ENCODE data around the gene PTPRM.

GRCh38 chr18:8176554-8176953, 609.4 kb downstream of the PTPRM start:
- TF ChIP-seq, protein P1, sequence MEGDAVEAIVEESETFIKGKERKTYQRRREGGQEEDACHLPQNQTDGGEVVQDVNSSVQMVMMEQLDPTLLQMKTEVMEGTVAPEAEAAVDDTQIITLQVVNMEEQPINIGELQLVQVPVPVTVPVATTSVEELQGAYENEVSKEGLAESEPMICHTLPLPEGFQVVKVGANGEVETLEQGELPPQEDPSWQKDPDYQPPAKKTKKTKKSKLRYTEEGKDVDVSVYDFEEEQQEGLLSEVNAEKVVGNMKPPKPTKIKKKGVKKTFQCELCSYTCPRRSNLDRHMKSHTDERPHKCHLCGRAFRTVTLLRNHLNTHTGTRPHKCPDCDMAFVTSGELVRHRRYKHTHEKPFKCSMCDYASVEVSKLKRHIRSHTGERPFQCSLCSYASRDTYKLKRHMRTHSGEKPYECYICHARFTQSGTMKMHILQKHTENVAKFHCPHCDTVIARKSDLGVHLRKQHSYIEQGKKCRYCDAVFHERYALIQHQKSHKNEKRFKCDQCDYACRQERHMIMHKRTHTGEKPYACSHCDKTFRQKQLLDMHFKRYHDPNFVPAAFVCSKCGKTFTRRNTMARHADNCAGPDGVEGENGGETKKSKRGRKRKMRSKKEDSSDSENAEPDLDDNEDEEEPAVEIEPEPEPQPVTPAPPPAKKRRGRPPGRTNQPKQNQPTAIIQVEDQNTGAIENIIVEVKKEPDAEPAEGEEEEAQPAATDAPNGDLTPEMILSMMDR (IDR thresholded peaks at IDR 0.05; ENCODE audit: insufficient read depth, low read length, poor library complexity, severe bottlenecking): no peak
- TF ChIP-seq EZH2phosphoT487 (conservative IDR thresholded peaks at IDR 0.05; ENCODE audit: low read length): no peak

All from SU-DHL-6 (cell line).